ENCODE measurements around the gene PRKCA.

The PRKCA gene

GRCh38 chr17:66789961-66790437 is 487.6 kb downstream of the PRKCA start:
- DNase-seq: no peak

GRCh38 chr17:66790501-66791061 is 488.2 kb downstream of the PRKCA start:
- no peak for DNase-seq

- DNase-seq: peak in 1 of 3 experiments; percentile 24
Measured at GRCh38 chr17:66791347-66791746, 488.9 kb downstream of the PRKCA start.

DNA sequence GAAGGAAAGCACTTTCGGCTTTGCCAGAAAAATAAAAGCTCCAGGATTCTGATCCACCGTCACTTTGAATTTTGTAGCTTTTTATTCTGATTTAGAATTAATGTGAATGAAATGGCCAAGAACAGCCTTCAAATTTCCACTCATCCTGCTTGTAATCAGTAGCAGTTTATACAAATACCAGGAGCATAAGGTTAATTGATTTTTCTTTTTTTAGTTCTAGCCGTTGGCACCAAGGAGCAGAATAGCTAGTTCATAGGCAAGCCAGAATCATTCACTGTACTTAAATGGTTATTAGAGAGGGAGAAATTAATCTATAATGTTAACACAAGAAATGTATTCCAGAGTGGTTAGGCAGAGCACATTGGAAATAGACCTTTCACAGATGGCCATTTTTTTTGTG is 491.4 kb downstream of the PRKCA start:
- DNase-seq: no peak

- DNase-seq: no peak
Measured at GRCh38 chr17:66795486-66795885, 493.1 kb downstream of the PRKCA start.

DNA sequence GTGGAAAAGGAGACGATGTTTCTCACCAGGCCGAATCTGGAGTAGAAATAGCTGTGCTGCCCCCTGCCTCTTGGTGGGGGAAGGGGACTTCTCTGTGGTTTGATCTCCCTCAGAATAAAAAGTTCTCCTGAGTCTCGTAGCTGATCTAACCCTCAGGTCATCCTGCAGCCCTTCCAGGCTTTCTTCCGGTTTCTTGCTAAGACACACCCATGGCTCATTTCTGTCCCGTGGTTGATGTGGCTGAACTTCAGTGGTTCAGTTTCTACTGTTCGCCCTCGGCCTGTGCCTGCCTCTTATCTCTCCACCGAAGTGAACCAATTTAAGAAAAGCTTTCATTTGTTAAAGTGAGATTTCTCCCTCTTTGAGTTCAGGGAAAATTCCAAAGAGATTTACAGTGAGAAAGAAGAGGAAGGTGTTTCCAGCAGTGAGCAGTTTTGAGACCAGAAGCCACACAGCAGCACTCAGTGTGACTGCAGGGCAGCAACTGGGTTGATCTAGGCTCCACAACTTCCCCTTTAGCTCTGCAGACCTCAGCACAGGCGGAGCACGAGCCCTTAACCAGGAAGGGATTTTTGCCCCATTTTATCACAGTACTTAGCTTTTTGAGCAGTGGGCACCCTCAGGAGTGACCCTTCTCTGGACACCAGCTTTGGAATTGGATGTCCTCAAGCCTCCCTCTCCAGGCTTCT is 497.6 kb downstream of the PRKCA start:
- no peak for DNase-seq

DNA sequence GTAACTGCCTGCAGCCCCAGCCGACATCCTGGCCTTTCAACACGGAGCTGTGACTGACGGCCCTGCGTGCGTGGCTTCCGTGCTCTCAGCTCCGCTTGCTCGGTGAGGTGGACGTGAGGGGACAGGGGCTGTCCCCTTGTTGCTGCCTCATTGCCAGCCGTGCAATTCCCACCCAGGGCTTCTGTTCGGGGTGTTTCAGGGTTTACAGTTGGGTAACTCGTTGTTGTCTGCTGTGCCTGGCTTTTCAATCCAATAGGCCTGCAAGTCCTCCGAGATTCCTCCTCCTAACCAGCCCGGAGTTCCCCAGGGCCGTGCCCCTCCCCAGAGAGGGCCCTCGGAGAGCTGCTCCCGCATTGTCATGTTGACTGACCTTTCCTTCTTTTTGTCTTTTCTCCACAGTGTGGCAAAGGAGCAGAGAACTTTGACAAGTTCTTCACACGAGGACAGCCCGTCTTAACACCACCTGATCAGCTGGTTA is 501.1 kb downstream of the PRKCA start:
- no peak for DNase-seq

DNA sequence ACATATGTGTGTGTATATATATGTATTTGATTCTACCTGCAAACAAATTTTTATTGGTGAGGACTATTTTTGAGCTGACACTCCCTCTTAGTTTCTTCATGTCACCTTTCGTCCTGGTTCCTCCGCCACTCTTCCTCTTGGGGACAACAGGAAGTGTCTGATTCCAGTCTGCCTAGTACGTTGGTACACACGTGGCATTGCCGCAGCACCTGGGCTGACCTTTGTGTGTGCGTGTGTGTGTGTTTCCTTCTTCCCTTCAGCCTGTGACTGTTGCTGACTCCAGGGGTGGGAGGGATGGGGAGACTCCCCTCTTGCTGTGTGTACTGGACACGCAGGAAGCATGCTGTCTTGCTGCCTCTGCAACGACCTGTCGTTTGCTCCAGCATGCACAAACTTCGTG is 503.2 kb downstream of the PRKCA start:
- DNase-seq: peak in 1 of 3 experiments; percentile 20

- DNase-seq: peak in 2 of 3 experiments; percentile 11 to 27
Measured at GRCh38 chr17:66807182-66807581, 504.8 kb downstream of the PRKCA start.

DNA sequence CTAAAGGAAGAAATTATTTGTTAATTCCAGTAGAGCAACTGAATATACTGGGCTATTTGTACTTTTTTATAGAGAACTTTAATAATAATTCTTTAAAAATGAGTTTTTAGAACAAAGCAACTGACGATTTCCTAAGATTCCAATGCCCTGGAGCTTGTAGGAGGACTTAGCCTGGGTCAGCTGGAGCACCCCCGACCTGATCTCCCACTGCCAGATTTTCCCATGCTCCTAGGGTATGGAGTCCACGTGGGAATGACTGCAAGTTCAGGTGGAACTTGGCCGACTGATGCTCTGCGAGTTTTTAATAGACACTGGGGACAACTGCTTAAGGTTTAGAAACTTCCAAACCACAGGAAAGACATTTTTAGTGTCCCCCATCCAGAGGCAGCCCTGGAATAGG is 507.0 kb downstream of the PRKCA start:
- DNase-seq: no peak

DNA sequence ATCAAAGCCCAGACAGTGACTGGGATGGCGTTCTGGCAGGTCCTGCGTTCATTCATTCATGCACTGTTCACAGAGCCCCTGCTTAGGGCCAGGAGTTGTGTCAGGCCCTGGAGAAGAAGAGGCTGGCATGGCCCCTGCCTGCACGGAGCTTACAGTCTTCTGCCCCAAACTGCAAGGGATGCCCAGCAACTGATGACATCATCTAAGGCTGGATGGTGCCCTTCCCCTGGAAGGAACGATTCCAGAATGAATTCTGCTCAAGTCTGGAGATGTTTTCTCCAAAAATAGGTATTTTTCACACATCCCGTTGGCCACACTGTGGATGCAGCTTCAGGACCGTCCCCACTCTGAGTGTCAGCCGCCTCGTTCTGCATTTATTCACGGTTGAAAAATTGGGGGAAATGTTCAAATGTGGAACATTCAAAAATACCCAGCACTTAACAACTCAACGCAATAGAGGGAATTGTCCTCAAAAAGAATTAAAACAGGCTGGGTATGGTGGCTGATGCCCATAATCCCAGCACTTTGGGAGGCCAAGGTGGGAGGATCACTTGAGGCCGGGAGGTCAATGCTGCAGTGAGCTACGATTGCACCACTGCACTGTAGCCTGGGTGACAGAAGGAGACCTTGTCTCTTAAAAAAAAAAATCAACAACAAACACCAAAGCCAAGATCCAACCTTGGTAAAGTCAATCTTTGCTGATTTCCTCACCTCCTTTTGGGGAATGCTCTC is 508.7 kb downstream of the PRKCA start:
- DNase-seq: no peak

GRCh38 chr17:66811683-66812054 is 509.3 kb downstream of the PRKCA start:
- no peak for DNase-seq

- DNase-seq: no peak
Measured at GRCh38 chr17:66812571-66812970, 510.2 kb downstream of the PRKCA start.

GRCh38 chr17:66813296-66813695 is 510.9 kb downstream of the PRKCA start:
- peak in 1 of 3 experiments; percentile 6 for DNase-seq

DNA sequence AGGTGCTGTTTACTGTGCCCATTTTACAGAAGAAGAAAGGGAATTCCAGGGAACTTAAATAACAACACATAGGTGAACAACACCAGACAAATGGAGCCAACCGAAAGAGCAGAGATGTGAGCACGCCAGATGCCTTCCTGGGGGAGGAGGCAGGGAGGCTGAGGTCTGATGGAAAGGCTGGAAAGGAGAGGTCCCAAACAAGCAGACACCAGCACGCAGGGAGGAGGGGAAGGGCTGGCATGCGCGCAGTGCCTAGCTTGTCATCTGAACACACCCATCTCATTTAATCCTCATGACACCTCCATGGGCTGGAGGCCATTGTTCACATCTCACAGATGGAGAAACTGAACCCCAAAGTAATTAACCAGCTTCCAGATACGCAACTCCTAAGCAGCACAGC is 511.6 kb downstream of the PRKCA start:
- DNase-seq: no peak

- no peak for DNase-seq
Measured at GRCh38 chr17:66814570-66814969, 512.2 kb downstream of the PRKCA start.

- DNase-seq: no peak
Measured at GRCh38 chr17:66817750-66818149, 515.3 kb downstream of the PRKCA start.

- DNase-seq: no peak
Measured at GRCh38 chr17:66819466-66819865, 517.1 kb downstream of the PRKCA start.

- no peak for DNase-seq
Measured at GRCh38 chr17:66822009-66822408, 519.6 kb downstream of the PRKCA start.

DNA sequence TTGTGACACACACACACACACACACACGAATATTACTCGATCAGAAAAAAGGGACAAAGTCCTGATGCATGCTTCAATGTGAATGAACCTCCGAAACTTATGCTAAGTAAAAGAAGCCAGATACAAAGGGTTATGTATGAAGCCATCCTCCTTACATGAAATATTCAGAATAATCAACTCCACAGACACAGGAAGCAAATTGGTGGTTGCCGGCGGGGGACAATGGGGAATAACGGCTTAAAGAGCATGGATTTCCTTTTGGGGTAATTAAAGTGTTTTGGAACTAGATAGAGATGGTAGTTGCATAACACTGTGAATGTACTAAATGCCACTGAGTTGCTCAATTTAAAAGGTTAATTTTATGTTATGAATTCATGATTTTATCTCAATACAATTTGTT is 524.4 kb downstream of the PRKCA start:
- DNase-seq: no peak

- DNase-seq: no peak
Measured at GRCh38 chr17:66829386-66829864, 527.0 kb downstream of the PRKCA start.

DNA sequence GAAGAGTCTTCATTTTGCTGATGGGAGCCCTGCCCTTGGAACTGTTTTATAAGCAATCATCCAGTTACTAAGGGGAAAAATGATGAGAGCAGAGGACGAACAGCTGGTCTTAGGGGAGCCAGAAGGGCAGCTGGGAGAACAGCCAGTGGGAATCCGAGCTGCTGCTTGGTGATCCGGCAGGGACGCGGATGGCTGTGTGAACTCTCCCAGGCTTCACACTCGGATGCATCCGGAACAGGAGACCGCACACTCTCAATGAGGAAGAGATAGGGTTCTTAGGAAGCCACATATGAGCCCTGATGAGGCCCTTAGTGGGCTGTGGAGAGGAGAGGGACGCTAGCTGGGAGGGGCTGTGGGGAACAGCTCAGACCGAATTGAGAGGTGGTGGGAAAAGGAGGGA is 527.5 kb downstream of the PRKCA start:
- peak in 1 of 3 experiments; percentile 13 for DNase-seq

- peak in 2 of 3 experiments; percentile 7 to 32 for DNase-seq
Measured at GRCh38 chr17:66830451-66830850, 528.0 kb downstream of the PRKCA start.

Measured in NCI-H1417 (cell line).